IMR-90 (cell line): ENCODE results near the gene BOLL. TPM values are rescaled to one million over a fixed set of nuclear protein-coding genes. Genes with fewer than 3 reads are reported as not detected.
A peak's percentile ranks its signal among the peaks of the same experiment; 100 is the strongest.

ENCODE experiments used
- ATAC-seq: fragments of 200-7000 bp; cut with Tn5 transposase; 2 replicates; pipeline ENCODE4 v1.9.1; 2020; ENCODE audit warnings: low read depth, mild to moderate bottlenecking, moderate library complexity
- BruUV-seq: library from RNA; stranded (reverse); fragments of 400-500 nt; replicated peaks from 2 replicates; lab custom pipeline; 2021; lab: Mats Ljungman, UMichigan
- CTCF ChIA-PET: fragments of 300-600 bp; formaldehyde crosslinking; extraction: SDS; loops from one replicate; lab custom pipeline; 2021; ENCODE audit warnings: antibody characterized with exemption; lab: Yijun Ruan, JAX
- POLR2A ChIA-PET: fragments of 300-600 bp; sonication (Branson Sonifier 250); formaldehyde crosslinking; loops from one replicate; lab custom pipeline; 2022; ENCODE audit warnings: antibody characterized with exemption; ENCODE audit not compliant: unreplicated experiment; lab: Charles Lee
- DNase-seq: peaks from one replicate; pipeline ENCODE4 v3.0.0; 2013
- H2AFZ ChIP-seq: replicated peaks from 2 replicates; pipeline ENCODE3; 2013; ENCODE audit warnings: low read length, mild to moderate bottlenecking; ENCODE audit not compliant: poor library complexity
- H2AK5ac ChIP-seq: 2 replicates; pipeline ENCODE4 v1.6.1; 2013; ENCODE audit warnings: low read depth, low read length, inconsistent platforms
- H2AK9ac ChIP-seq: replicated peaks from 2 replicates; pipeline ENCODE3; 2013; ENCODE audit warnings: mild to moderate bottlenecking, low read depth, low read length, moderate library complexity; ENCODE audit not compliant: poor library complexity
- H2BK120ac ChIP-seq: 2 replicates; pipeline ENCODE4 v1.6.1; 2013; ENCODE audit warnings: low read depth, low read length, inconsistent platforms
- H2BK15ac ChIP-seq: 3 replicates; pipeline ENCODE4 v1.6.1; 2013; ENCODE audit warnings: low read depth, low read length, inconsistent platforms
- H2BK20ac ChIP-seq: 2 replicates; pipeline ENCODE4 v1.6.1; 2013; ENCODE audit warnings: low read depth, mild to moderate bottlenecking, inconsistent platforms, low read length, moderate library complexity
- H2BK5ac ChIP-seq: 2 replicates; pipeline ENCODE4 v1.6.1; 2013; ENCODE audit warnings: mild to moderate bottlenecking, low read depth, low read length, inconsistent platforms; ENCODE audit not compliant: poor library complexity, severe bottlenecking
- H3K14ac ChIP-seq: replicated peaks from 2 replicates; pipeline ENCODE4 v1.6.1; 2013; ENCODE audit warnings: low read depth, low read length, inconsistent platforms
- H3K18ac ChIP-seq: 2 replicates; pipeline ENCODE4 v1.6.1; 2013; ENCODE audit warnings: low read depth, low read length, control low read depth
- H3K23ac ChIP-seq: 2 replicates; pipeline ENCODE4 v1.6.1; 2013; ENCODE audit warnings: low read depth, low read length, inconsistent platforms
- H3K27ac ChIP-seq: 2 replicates; pipeline ENCODE4 v1.5.1; 2013; ENCODE audit warnings: mild to moderate bottlenecking, control low read depth, low read length; ENCODE audit not compliant: insufficient read depth
- H3K27me3 ChIP-seq: 2 replicates; pipeline ENCODE4 v1.6.1; 2013; ENCODE audit warnings: low read length; ENCODE audit not compliant: control insufficient read depth, insufficient read depth
- H3K36me3 ChIP-seq: 2 replicates; pipeline ENCODE4 v1.6.1; 2013; ENCODE audit warnings: low read length, mixed read lengths; ENCODE audit not compliant: control insufficient read depth, insufficient read depth
- H3K4ac ChIP-seq: 2 replicates; pipeline ENCODE4 v1.6.1; 2013; ENCODE audit warnings: low read depth, low read length, inconsistent platforms
- H3K4me1 ChIP-seq: 2 replicates; pipeline ENCODE4 v1.6.1; 2013; ENCODE audit warnings: low read length, mixed read lengths; ENCODE audit not compliant: control insufficient read depth, insufficient read depth
- H3K4me2 ChIP-seq: 2 replicates; pipeline ENCODE4 v1.6.1; 2013; ENCODE audit warnings: low read depth, mild to moderate bottlenecking, control low read depth, low read length, moderate library complexity
- H3K4me3 ChIP-seq: 2 replicates; pipeline ENCODE4 v1.5.1; 2013; ENCODE audit warnings: low read depth, mild to moderate bottlenecking, control low read depth, low read length, moderate library complexity; ENCODE audit not compliant: insufficient read depth
- H3K56ac ChIP-seq: 2 replicates; pipeline ENCODE4 v1.6.1; 2013; ENCODE audit warnings: low read length, inconsistent platforms; ENCODE audit not compliant: insufficient read depth; ENCODE audit errors: extremely low read depth
- H3K79me1 ChIP-seq, 2 experiments: 2 replicates each; pipeline ENCODE4 v1.6.1; 2013; ENCODE audit warnings: low read length in 2 of 2, inconsistent platforms in 1 of 2, low read depth in 1 of 2
- H3K9ac ChIP-seq: 2 replicates; pipeline ENCODE4 v1.6.1; 2013; ENCODE audit warnings: low read depth, low read length, control low read depth
- H3K9me1 ChIP-seq: 2 replicates; pipeline ENCODE4 v1.6.1; 2013; ENCODE audit warnings: low read length, inconsistent platforms; ENCODE audit not compliant: insufficient read depth
- H3K9me3 ChIP-seq: 2 replicates; pipeline ENCODE4 v1.6.1; 2013; ENCODE audit warnings: low read length; ENCODE audit not compliant: control insufficient read depth, insufficient read depth
- H4K20me1 ChIP-seq: 2 replicates; pipeline ENCODE4 v1.6.1; 2013; ENCODE audit warnings: low read length, inconsistent platforms; ENCODE audit not compliant: insufficient read depth
- H4K5ac ChIP-seq: 2 replicates; pipeline ENCODE4 v1.6.1; 2013; ENCODE audit warnings: mild to moderate bottlenecking, low read depth, low read length, control low read depth
- H4K8ac ChIP-seq, 2 experiments: 2 replicates each; pipeline ENCODE4 v1.6.1; 2013; ENCODE audit warnings: low read depth in 2 of 2, low read length in 2 of 2, control low read depth in 1 of 2, inconsistent platforms in 1 of 2
- H4K91ac ChIP-seq: 2 replicates; pipeline ENCODE4 v1.6.1; 2013; ENCODE audit warnings: low read depth, low read length, inconsistent platforms; ENCODE audit not compliant: insufficient read depth
- NFE2L2 ChIP-seq: fragments of 150-350 bp; IDR thresholded peaks from 2 replicates; pipeline ENCODE4 v1.6.1; 2016; ENCODE audit warnings: low read depth, mild to moderate bottlenecking, low read length
- USF2 ChIP-seq: fragments of 150-350 bp; IDR thresholded peaks from 2 replicates; pipeline ENCODE4 v1.6.1; 2017; ENCODE audit warnings: mild to moderate bottlenecking, antibody characterized with exemption, low read length, low read depth
- WGBS, 2 experiments: methylation state at CpG; one replicate each; pipeline versions ENCODE4 v1.1.5 to v1.1.7; 2013; ENCODE audit warnings: missing lambda C conversion rate in 2 of 2; ENCODE audit not compliant: insufficient read length in 1 of 2; ENCODE audit errors: extremely low coverage in 2 of 2; 5-methylcytosine and 5-hydroxymethylcytosine counted together
- dilution Hi-C: fragments of 300-500 bp; cut with HindIII; formaldehyde crosslinking; loops from one replicate; pipeline ENCODE4 v1.14.3; 2018; ENCODE audit warnings: low sequenced_read_pairs; ENCODE audit not compliant: unreplicated experiment
- in situ Hi-C: fragments of 300-500 bp; cut with MboI; formaldehyde crosslinking; loops from 3 replicates; pipeline ENCODE4 v1.14.3; 2019; ENCODE audit warnings: low sequenced_read_pairs, inconsistent platforms, mixed read lengths
- intact Hi-C: fragments of 100-400 bp; cut with micrococcal nuclease; formaldehyde crosslinking; loops from 2 replicates; pipeline ENCODE4 v1.10.0; 2022
- polyA plus RNA-seq, 3 experiments: library from polyadenylated mRNA; depleted of rRNA; stranded (reverse); fragments of >200 nt; gene quantifications; 2 replicates each; pipeline ENCODE4 v1.2.3, GENCODE V29; 2012; ENCODE audit warnings: low replicate concordance in 1 of 3
- total RNA-seq: library from RNA; depleted of rRNA; stranded (reverse); fragments of >200 nt; gene quantifications from 2 replicates; pipeline ENCODE4 v1.2.3, GENCODE V29; 2012

The BOLL gene
- total and polyA plus RNA-seq, 2 of the 4 experiments (the other 2 are of a cell fraction): not detected

GRCh38 chr2:197705912-197706838 lies 78.9 kb downstream of the BOLL start:
- DNase-seq: peak; percentile 11
- peak overlapping the region; percentile 77 for H2AK9ac ChIP-seq
- peak overlapping the region; percentile 18 for H2BK5ac ChIP-seq
- no peak overlapping the region for H2BK120ac ChIP-seq
- ATAC-seq: peak; percentile 4
- intact Hi-C loops: loop anchor here (1.0 to 10.0 kb wide), 5 partner anchors 189 to 591 kb away; partner anchors contain the start of genes HSPE1, MOB4 and SF3B1
- peak overlapping the region; percentile 78 for H2AK5ac ChIP-seq
- WGBS, 2 experiments: 7% methylated on average over 25 of the region's 38 CpGs; no CpG with 5 or more reads in 1 of the 2 experiments
- H3K79me1 ChIP-seq: peaks cover 20 to 40% of the 10 kb centered on the region in 2 experiments
- ChIA-PET POLR2A (no interaction called here), CTCF (interaction anchor here (0.8 kb wide), 1 partner anchor 107 kb away, joined by 3 read pairs; no protein-coding TSS in a partner anchor)
- BruUV-seq: no TSS peak
- peak overlapping the region; percentile 80 for H3K9ac ChIP-seq
- dilution Hi-C loops: no loop called here
- no peak overlapping the region for H3K18ac ChIP-seq
- no peaks in the 10 kb centered on the region; the same call in 1 of the 2 replicates for H3K36me3 ChIP-seq
- H3K4me2 ChIP-seq: peak overlapping the region; percentile 80
- TF ChIP-seq USF2 (no peak), NFE2L2 (no peak)
- no peak overlapping the region for H2BK20ac ChIP-seq
- H3K23ac ChIP-seq: peak overlapping the region; percentile 74
- H3K14ac ChIP-seq: peak overlapping the region; percentile 49; the same call in 1 of the 2 replicates
- peaks cover 5% of the 10 kb centered on the region for H3K9me1 ChIP-seq
- no peaks in the 10 kb centered on the region for H3K9me3 ChIP-seq
- H4K20me1 ChIP-seq: peaks cover 20% of the 10 kb centered on the region
- H3K4me3 ChIP-seq: peak overlapping the region; percentile 99
- no peaks in the 10 kb centered on the region for H3K27me3 ChIP-seq
- H4K5ac ChIP-seq: no peak overlapping the region
- peak overlapping the region; percentile 19 for H3K56ac ChIP-seq
- peak overlapping the region; percentile 95 for H2AFZ ChIP-seq
- peak overlapping the region; percentile 16 for H3K4ac ChIP-seq
- 0 out of 4 replicates have a peak overlapping the region, but pooled peaks of 1 of the 2 experiments have one; percentile 22 for H4K8ac ChIP-seq
- peaks cover 6% of the 10 kb centered on the region for H3K4me1 ChIP-seq
- H4K91ac ChIP-seq: no peak overlapping the region; the same call in 1 of the 2 replicates
- H3K27ac ChIP-seq: peak overlapping the region; percentile 49
- no peak overlapping the region for H2BK15ac ChIP-seq
- in situ Hi-C loops: loop anchor here (10.0 kb wide), 1 partner anchor 191 kb away; the partner anchor contains the start of gene MOB4
